ENCODE measurements around the gene PHYHD1.
"Not testable (repeated sequence)": the region's sequence is repeated elsewhere in the genome, so short reads cannot be mapped to it uniquely, and the experiment has no call there.

PHYHD1 gene

GRCh38 chr9:128946571-128947276, 25.9 kb downstream of the PHYHD1 start:
- H3K4me3 ChIP-seq (ENCODE audit: low read depth, low read length), result peak overlapping the region; percentile 96

DNA sequence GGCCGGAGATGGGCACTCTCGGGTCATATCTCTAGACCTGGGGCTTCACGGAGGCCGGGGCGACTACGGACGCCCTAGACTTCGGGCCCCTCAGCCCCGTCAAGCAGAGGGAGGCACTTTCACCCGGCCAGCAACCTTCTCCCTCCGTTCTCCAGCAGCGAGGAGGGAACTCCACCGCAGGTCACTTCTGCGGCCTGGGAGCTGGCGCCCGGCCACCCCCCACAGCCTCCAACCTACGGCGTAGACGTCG, 26.4 kb downstream of the PHYHD1 start:
- peak overlapping the region; percentile 96 for H3K4me3 ChIP-seq (ENCODE audit: low read depth, low read length)
- TF ChIP-seq, protein P1, sequence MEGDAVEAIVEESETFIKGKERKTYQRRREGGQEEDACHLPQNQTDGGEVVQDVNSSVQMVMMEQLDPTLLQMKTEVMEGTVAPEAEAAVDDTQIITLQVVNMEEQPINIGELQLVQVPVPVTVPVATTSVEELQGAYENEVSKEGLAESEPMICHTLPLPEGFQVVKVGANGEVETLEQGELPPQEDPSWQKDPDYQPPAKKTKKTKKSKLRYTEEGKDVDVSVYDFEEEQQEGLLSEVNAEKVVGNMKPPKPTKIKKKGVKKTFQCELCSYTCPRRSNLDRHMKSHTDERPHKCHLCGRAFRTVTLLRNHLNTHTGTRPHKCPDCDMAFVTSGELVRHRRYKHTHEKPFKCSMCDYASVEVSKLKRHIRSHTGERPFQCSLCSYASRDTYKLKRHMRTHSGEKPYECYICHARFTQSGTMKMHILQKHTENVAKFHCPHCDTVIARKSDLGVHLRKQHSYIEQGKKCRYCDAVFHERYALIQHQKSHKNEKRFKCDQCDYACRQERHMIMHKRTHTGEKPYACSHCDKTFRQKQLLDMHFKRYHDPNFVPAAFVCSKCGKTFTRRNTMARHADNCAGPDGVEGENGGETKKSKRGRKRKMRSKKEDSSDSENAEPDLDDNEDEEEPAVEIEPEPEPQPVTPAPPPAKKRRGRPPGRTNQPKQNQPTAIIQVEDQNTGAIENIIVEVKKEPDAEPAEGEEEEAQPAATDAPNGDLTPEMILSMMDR (IDR thresholded peaks at IDR 0.05; ENCODE audit: borderline replicate concordance, insufficient read depth, low read depth, low read length), result no peak

More at GRCh38 chr9:128946571-128947276, 25.9 kb downstream of the PHYHD1 start:
- TF ChIP-seq, protein P1 (IDR thresholded peaks at IDR 0.05; ENCODE audit: borderline replicate concordance, insufficient read depth, low read depth, low read length), result no peak

- TF ChIP-seq, protein P1 (IDR thresholded peaks at IDR 0.05; ENCODE audit: borderline replicate concordance, insufficient read depth, low read depth, low read length), result no peak
- H3K4me3 ChIP-seq (ENCODE audit: low read depth, low read length), result peak within 1 kb of the TSS; percentile 96
These were observed 26.9 kb downstream of the PHYHD1 start, which contains the start of the genes DOLK and NUP188 for GRCh38 chr9:128947527-128948301. Gene DOLK (minus strand): TSS chr9:128947603. CDS start chr9:128947303, 300 bp downstream. Gene NUP188 (plus strand): TSS chr9:128947699. CDS start chr9:128947720, 21 bp downstream.

DNA sequence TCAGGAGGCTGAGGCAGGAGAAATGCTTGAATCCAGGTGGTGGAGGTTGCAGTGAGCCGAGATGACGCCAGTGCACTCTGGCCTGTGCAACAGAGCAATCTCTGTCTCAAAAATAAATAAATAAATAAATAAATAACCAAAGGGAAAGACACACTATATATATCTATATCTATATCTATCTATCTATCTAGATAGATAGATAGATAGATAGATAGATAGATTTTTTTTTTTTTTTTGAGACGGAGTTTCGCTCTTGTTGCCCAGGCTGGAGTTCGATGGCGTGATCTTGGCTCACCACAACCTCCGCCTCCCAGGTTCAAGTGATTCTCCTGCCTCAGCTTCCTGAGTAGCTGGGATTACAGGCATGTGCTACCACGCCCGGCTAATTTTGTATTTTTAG, 40.6 kb downstream of the PHYHD1 start:
- H3K4me3 ChIP-seq (ENCODE audit: low read depth, low read length), result not testable (repeated sequence)

DNA sequence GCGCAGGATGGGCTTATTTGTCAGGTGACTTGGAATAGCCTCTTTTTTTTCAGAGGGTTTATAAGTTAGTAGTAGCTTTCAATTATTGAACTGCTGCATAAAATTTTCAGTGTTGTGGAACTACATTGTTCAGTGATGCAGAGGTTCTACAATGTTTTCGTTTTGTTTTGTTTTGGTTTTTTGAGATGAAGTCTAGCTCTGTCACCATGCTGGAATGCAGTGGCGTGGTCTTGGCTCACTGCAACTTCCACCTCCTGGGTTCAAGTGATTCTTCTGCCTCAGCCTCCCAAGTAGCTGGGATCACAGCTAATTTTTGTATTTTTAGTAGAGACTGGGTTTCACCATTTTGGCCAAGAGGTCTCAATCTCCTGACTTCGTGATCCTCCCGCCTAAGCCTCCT, 48.7 kb downstream of the PHYHD1 start:
- no peak overlapping the region for H3K4me3 ChIP-seq (ENCODE audit: low read depth, low read length)
- TF ChIP-seq, protein P1 (IDR thresholded peaks at IDR 0.05; ENCODE audit: borderline replicate concordance, insufficient read depth, low read depth, low read length), result no peak

GRCh38 chr9:128972956-128973355, 52.2 kb downstream of the PHYHD1 start:
- H3K4me3 ChIP-seq (ENCODE audit: low read depth, low read length), result no peak overlapping the region
- TF ChIP-seq, protein P1 (IDR thresholded peaks at IDR 0.05; ENCODE audit: borderline replicate concordance, insufficient read depth, low read depth, low read length), result no peak

DNA sequence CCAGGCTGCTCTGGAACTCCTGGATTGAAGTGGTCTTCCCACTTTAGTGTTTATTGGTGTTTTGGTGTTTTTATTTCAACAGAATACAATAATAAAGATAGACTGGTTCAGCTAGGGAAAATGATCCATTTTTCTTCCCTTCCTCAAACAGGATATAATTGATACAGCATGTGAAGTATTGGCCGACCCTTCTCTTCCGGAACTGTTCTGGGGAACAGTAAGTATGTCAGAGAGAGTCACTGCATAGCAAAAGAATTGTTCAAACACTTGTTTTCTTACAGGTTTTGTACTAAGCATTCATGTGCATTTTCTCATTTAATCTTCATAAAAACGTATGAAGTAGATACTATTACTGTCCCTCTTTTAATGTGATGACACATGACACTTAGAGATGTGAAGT, 58.3 kb downstream of the PHYHD1 start:
- TF ChIP-seq, protein P1 (IDR thresholded peaks at IDR 0.05; ENCODE audit: borderline replicate concordance, insufficient read depth, low read depth, low read length), result no peak
- H3K4me3 ChIP-seq (ENCODE audit: low read depth, low read length), result no peak overlapping the region
